Mammary microvascular endothelial cell (primary cell): Measurements from ENCODE around the gene PCNX1. TPM values are rescaled to one million over a fixed set of nuclear protein-coding genes. Genes with fewer than 3 reads are reported as not detected.

Experiments used
- total RNA-seq: library from RNA; depleted of rRNA; stranded (reverse); fragments of >200 nt; gene quantifications from 2 replicates; pipeline ENCODE4 v1.2.3, GENCODE V29; 2015

PCNX1 gene
- total RNA-seq, result 9.5 and 15.3 TPM in 2 replicates

DNA sequence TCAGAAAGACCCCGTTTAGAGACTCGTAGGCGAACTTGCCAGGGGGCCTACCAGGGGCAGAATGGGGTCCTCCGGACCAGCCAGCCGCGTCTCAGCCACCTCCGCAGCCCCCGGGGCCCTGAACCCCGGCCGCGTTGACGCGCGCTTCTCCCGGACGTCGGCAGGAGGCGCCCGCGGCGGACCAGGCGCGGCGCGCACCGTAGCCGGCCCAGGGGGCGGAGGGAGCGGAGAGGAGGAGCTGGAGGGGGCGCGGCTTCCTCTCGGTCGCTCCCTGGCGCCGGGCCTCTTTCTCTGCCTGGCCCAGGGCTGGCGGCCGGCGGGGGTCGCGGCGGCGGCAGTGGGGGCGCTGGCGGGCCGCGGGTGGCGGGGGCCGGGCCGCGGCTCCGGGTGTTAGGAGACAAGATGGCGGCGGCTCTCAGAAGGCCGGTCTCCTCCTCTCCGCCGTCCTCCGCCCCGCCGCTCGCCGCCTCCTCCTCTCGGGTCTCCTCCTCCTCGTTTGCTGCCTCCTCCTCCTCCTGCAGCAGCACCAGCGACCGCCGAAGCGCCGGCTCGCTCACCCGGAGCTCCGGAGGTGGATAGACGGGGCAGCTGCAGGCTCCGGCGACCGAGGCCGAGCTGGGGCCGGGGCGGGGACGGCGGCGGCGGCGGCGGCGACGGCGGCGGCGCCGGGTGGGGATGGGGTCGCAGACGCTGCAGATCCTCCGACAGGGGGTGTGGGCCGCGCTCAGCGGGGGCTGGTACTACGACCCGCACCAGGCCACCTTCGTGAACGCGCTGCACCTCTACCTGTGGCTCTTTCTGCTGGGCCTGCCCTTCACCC lies at the start of gene PCNX1:
Gene PCNX1, plus strand, starts transcription at position 284 of the 820 bp plus-strand sequence. Its CDS starts 392 bp downstream, at position 676.

Other genes starting within 250 kb of the PCNX1 start
- gene MAP3K9, start 97.9 kb upstream of the PCNX1 start, total RNA-seq, result not detected in 2 replicates